ENCODE measurements around the gene CDSN. TPM values are rescaled to one million over a fixed set of nuclear protein-coding genes. Genes with fewer than 3 reads are reported as not detected.
"Not testable (repeated sequence)": the region's sequence is repeated elsewhere in the genome, so short reads cannot be mapped to it uniquely, and the experiment has no call there.

CDSN gene, protein sequence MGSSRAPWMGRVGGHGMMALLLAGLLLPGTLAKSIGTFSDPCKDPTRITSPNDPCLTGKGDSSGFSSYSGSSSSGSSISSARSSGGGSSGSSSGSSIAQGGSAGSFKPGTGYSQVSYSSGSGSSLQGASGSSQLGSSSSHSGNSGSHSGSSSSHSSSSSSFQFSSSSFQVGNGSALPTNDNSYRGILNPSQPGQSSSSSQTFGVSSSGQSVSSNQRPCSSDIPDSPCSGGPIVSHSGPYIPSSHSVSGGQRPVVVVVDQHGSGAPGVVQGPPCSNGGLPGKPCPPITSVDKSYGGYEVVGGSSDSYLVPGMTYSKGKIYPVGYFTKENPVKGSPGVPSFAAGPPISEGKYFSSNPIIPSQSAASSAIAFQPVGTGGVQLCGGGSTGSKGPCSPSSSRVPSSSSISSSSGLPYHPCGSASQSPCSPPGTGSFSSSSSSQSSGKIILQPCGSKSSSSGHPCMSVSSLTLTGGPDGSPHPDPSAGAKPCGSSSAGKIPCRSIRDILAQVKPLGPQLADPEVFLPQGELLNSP
- under 1 TPM in 1 of 3 donors, not detected in 2; 0.59 TPM for total RNA-seq

DNA sequence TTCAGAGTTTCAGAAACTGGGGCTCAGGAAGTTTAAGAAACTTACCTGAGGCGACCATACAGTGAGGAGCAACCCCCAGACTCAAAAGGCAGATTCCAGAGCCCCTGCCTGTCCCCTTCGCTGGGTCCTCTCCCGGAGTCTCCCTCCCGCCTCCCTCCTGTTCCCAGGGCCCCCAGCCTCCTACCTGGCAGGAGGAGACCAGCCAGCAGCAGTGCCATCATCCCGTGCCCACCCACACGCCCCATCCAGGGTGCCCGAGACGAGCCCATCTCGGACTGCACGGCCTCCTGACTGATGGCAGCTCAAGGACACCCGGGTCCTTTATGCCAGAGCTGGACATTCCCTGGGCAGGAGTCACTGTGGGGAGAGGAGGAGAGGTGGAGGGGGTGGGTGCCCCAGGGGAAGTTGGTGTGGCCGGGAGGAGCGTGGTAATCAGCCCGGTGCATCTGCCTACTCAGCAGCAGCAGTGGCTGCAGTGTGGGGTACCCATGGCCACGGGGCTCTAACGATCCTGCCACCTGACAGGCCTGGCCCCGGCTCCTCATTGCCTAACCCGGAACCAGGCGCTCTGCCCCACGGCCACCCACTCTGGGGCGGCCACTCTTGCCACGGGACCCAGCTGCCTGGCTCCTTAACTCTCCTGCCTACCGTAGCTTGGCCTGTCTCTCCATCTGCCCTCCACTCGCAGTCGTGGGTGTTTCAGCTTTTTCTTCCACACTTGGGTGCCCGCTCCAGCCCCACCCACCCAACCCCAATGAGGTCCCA lies at the start of gene CDSN:
Gene CDSN (minus strand): TSS at position 296 of the 765 bp plus-strand sequence. CDS start 27 bp downstream, at position 269.
- TF ChIP-seq CTCF (IDR thresholded peaks at IDR 0.05) (no peak), POLR2AphosphoS5 (IDR thresholded peaks at IDR 0.05) (no peak), POLR2A (IDR thresholded peaks at IDR 0.05) (no peak)
- intact Hi-C loops (cut with DNase I; ENCODE audit: low total_unique reads) = loop anchor here (10.0 kb wide), 1 partner anchor 254 kb away; no protein-coding TSS in a partner anchor
- no peaks in the 10 kb centered on the region for H3K27me3 ChIP-seq
- no peaks in the 10 kb centered on the region for H3K9me3 ChIP-seq
- DNase-seq (ENCODE audit: low spot score in 2 of 2) = no peak
- H3K4me1 ChIP-seq = peaks cover 8 to 9% of the 10 kb centered on the region in 2 donors
- no peak within 1 kb of the TSS for H3K4me3 ChIP-seq
- H3K36me3 ChIP-seq = no peaks in the 10 kb centered on the region
- H3K27ac ChIP-seq = peak within 1 kb of the TSS; percentile 38 to 76

DNA sequence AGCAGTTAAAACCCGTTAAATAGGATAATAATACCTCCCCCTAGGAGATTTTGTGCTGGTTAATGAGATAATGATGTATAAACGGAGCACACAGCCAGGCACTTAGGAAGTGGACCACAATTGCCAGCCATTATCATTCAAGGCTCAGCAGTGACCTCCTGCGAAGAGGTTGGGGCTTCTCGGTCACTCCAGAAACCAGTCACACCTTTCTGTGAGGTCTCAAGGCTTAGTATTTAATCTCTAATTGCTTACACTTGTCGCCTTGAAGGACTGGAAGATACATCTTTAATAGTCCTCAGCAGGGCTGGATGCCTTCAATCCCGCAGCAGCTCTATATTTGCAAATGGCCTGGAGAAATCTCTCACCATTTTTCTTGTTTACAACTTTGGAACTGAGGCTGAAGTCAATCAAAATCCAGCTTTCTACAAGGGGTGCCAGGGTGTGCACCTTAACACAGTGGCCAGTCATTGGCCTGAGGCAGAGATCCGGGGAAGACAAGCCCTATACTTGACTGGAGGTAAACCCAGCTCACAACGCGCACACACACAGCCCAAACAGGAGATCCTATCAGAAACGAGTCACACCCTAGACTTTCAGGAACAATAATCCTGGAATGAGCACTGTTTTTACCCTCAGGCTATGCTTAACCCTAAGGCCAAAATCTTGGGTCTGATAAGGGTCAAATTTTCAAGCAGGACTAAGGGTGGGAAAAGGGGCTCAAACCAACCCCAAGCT lies 49.0 kb upstream of the CDSN start:
- no peak overlapping the region for H3K4me3 ChIP-seq
- no peak for TF ChIP-seq CTCF (IDR thresholded peaks at IDR 0.05)
- TF ChIP-seq POLR2A (IDR thresholded peaks at IDR 0.05) = no peak
- no peak for TF ChIP-seq POLR2AphosphoS5 (IDR thresholded peaks at IDR 0.05)
- no peak overlapping the region for H3K27ac ChIP-seq
- H3K9me3 ChIP-seq = no peaks in the 10 kb centered on the region
- no peak for DNase-seq (ENCODE audit: low spot score in 2 of 2)
- intact Hi-C loops (cut with DNase I; ENCODE audit: low total_unique reads) = no loop called here
- H3K4me1 ChIP-seq = no peaks in the 10 kb centered on the region
- H3K27me3 ChIP-seq = no peaks in the 10 kb centered on the region
- H3K36me3 ChIP-seq = no peaks in the 10 kb centered on the region

DNA sequence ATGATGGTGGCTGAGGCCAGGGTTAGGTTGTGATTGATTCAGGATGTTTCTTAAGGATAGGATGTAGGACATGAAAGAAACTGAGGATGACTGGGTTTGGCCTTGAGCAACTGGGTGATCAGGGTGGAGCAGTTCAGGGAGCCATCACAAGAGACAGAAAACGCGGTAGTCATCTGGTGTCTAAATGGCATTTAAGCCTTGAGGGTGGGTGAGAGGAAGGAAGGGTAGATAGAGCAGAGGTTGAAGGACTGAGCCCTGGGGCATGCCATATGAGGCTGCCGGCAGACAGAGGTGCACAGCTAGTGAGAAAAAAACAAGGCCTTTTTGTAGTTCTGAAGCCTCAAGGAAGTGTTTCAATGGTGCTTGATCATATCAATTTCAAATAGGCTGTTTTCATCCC lies 48.4 kb upstream of the CDSN start:
- no peak overlapping the region for H3K27ac ChIP-seq
- TF ChIP-seq CTCF (IDR thresholded peaks at IDR 0.05) (no peak), POLR2A (IDR thresholded peaks at IDR 0.05) (no peak), POLR2AphosphoS5 (IDR thresholded peaks at IDR 0.05) (no peak)
- H3K4me3 ChIP-seq = no peak overlapping the region
- no peak for DNase-seq (ENCODE audit: low spot score in 2 of 2)
- no peaks in the 10 kb centered on the region for H3K4me1 ChIP-seq
- H3K36me3 ChIP-seq = no peaks in the 10 kb centered on the region
- intact Hi-C loops (cut with DNase I; ENCODE audit: low total_unique reads) = no loop called here
- no peaks in the 10 kb centered on the region for H3K27me3 ChIP-seq
- H3K9me3 ChIP-seq = no peaks in the 10 kb centered on the region

DNA sequence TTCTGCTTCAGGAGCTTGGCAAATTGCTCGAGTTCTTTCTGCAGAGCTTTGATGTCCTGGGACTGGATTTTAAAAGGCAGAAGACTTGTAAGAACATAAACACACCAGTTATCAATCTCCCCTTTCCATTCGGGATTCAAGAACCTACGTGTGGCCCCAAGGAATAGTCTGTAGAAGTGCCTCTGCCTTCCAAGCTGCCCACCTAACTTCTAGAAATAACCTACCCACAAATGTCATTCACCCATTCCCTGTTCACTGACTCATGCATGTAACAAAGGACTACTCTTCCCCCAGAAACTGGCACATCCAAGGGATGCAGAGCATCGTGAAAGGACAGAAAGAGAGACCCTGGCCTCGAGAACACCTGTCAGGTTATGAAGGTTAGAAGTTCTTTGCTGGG lies 45.7 kb upstream of the CDSN start:
- H3K27ac ChIP-seq = no peak overlapping the region
- intact Hi-C loops (cut with DNase I; ENCODE audit: low total_unique reads) = no loop called here
- H3K27me3 ChIP-seq = no peaks in the 10 kb centered on the region
- H3K36me3 ChIP-seq = no peaks in the 10 kb centered on the region
- no peaks in the 10 kb centered on the region for H3K9me3 ChIP-seq
- no peaks in the 10 kb centered on the region for H3K4me1 ChIP-seq
- no peak overlapping the region for H3K4me3 ChIP-seq
- TF ChIP-seq POLR2A (IDR thresholded peaks at IDR 0.05) = no peak
- no peak for TF ChIP-seq CTCF (IDR thresholded peaks at IDR 0.05)
- no peak for TF ChIP-seq POLR2AphosphoS5 (IDR thresholded peaks at IDR 0.05)
- DNase-seq (ENCODE audit: low spot score in 2 of 2) = no peak

DNA sequence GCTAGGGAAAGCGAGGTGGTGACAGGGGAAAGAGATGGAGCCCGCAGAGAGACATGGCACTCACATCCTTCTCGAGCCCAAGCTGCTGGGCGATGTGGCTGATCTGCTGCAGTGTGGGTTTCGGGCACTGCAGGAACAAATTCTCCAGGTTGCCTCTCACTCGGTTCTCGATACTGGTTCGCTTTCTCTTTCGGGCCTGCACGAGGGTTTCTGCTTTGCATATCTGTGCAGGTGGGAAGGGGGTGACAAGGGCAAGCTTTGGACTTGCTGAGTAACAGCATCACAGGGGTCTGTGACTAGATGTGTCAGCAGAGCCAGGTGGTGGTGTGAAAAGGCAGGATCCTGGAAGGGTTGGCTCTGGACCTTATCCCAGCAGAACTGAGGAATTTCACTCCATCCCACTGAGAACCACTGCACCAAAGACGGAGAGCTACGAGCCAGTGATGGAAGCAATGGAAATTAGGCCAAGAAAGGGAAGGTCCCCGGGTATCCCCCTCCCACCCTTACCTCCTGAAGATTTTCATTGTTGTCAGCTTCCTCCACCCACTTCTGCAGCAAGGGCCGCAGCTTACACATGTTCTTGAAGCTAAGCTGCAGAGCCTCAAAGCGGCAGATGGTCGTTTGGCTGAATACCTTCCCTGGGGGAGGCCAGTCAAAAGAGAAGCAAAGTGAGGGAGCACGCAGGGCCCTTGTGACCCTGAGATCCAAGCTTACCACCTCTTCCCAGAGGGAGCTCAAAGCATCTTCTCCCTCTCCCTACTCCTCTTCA lies 45.0 kb upstream of the CDSN start:
- H3K27me3 ChIP-seq; intact Hi-C loops (cut with DNase I; ENCODE audit: low total_unique reads); DNase-seq (ENCODE audit: low spot score in 2 of 2); H3K9me3 ChIP-seq; H3K4me3 ChIP-seq; H3K4me1 ChIP-seq; H3K36me3 ChIP-seq; H3K27ac ChIP-seq: not testable (repeated sequence)

DNA sequence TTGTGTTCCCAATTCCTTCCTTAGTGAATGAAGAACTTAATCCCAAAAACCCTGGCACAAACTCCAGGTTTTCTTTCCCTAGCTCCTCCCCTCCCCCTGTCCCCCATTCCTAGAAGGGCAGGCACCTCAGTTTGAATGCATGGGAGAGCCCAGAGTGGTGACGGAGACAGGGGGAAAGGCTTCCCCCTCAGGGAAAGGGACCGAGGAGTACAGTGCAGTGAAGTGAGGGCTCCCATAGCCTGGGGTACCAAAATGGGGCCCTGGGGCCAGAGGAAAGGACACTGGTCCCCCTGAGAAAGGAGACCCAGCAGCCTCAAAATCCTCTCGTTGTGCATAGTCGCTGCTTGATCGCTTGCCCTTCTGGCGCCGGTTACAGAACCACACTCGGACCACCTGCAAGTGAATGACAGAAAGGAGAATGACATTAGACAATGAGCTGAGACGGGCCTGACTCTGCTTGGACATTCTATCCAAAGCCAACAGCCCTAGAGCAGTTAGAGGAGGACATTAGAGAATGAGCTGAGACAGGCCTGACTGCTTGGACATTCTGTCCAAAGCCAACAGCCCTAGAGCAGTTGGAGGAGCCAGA lies 44.3 kb upstream of the CDSN start:
- H3K36me3 ChIP-seq; H3K4me1 ChIP-seq; H3K4me3 ChIP-seq; H3K27me3 ChIP-seq; H3K27ac ChIP-seq; intact Hi-C loops (cut with DNase I; ENCODE audit: low total_unique reads); H3K9me3 ChIP-seq; DNase-seq (ENCODE audit: low spot score in 2 of 2): not testable (repeated sequence)

Data from breast epithelium (tissue), 4 donors.